Measurements from ENCODE around the gene ATF7. TPM values are rescaled to one million over a fixed set of nuclear protein-coding genes. Genes with fewer than 3 reads are reported as not detected.

Gene ATF7
- total and polyA plus RNA-seq, 2 of the 13 experiments (the other 11 are each of a cell fraction or from before 2014, with no cell fraction given): 9.6 to 16.2 TPM

- TF ChIP-seq MLXIP (CRISPR knock-in tag; IDR thresholded peaks at IDR 0.05; ENCODE audit: borderline replicate concordance): no peak
Observed at GRCh38 chr12:53484686-53485575, 141.3 kb downstream of the ATF7 start (continued).

DNA sequence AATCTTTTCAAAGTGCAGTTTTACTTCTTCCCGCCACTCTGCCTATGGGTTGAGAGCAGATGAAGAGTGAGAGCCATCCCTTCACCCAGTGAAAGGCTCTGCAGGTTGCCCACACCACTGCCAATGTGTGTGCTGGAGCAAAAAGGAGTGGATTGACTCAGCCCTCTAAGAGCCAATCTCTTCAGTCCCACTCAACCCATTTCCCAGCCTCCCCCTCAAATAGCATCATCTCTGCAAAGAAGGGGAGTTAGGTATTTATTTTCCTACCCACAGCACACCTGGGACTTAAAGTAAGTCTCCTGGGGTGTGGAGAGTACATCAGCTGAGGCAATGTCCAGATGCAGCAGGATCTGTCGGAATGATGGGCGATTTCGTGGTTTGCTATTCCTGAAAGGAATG lies 142.2 kb downstream of the ATF7 start:
- peaks cover 7% of the 10 kb centered on the region; the same call in 1 of the 2 replicates for H4K20me1 ChIP-seq (ENCODE audit: insufficient read depth, low read length)
- H3K27ac ChIP-seq (ENCODE audit: extremely low read length, insufficient read depth, low read length): no peak overlapping the region
- intact Hi-C loops (cut with micrococcal nuclease; ENCODE audit: unreplicated experiment): no loop called here
- no peaks in the 10 kb centered on the region for H3K79me2 ChIP-seq (ENCODE audit: insufficient read depth, low read length)
- in situ Hi-C loops (cut with HindIII; ENCODE audit: extremely low pct_ligation_motif_present, low pct_unique_long_range_greater_than_20kb): no loop called here
- no peaks in the 10 kb centered on the region for H3K9me3 ChIP-seq (ENCODE audit: low read length)
- no peak overlapping the region for H3K9ac ChIP-seq (ENCODE audit: insufficient read depth, low read depth, low read length)
- 97% methylated on average over 4 of the region's 4 CpGs for WGBS (ENCODE audit: low lambda C conversion rate)
- H2AFZ ChIP-seq (ENCODE audit: low read length): no peak overlapping the region
- H3K4me2 ChIP-seq (ENCODE audit: low read depth, low read length): no peak overlapping the region
- H3K27me3 ChIP-seq (ENCODE audit: control insufficient read depth in 1 of 2, insufficient read depth in 2 of 2, low read length in 2 of 2): no peaks in the 10 kb centered on the region
- FAIRE-seq (no peak), DNase-seq (ENCODE audit: low spot score) (no peak), ATAC-seq (no peak)
- CTCF ChIA-PET (ENCODE audit: low intra/inter-chr PET ratio, low total read pairs): no interaction called here
- no TSS peak for BruUV-seq (replicated peaks)
- H3K4me1 ChIP-seq (ENCODE audit: insufficient read depth, low read length): no peaks in the 10 kb centered on the region
- POLR2A ChIA-PET: interaction anchor here (1.0 to 4.2 kb wide), 4 partner anchors 8 to 24 kb away, joined by 3 to 58 read pairs (median 16); partner anchors contain the start of genes MAP3K12 and TARBP2
- H3K4me3 ChIP-seq (replicated peaks in 1 of 3; ENCODE audit: insufficient read depth in 1 of 3, low read depth in 2 of 3, low read length in 3 of 3): no peak overlapping the region
- H3K36me3 ChIP-seq (replicated peaks in 1 of 2; ENCODE audit: control insufficient read depth in 1 of 2, insufficient read depth in 2 of 2, low read length in 2 of 2): peaks cover 9 to 32% of the 10 kb centered on the region in 2 experiments
- TF ChIP-seq ZNF224 (CRISPR knock-in tag; IDR thresholded peaks at IDR 0.05) (no peak), SRF (IDR thresholded peaks at IDR 0.05; ENCODE audit: low read depth, low read length) (no peak), CREB3 (CRISPR knock-in tag; IDR thresholded peaks at IDR 0.05) (no peak), ZNF10 (CRISPR knock-in tag; IDR thresholded peaks at IDR 0.05; ENCODE audit: borderline replicate concordance, low read depth) (no peak), RBM22 (optimal IDR thresholded peaks at IDR 0.05; ENCODE audit: low read length) (peak; percentile 8), POLR2A (IDR thresholded peaks at IDR 0.05; ENCODE audit: insufficient read depth in 1 of 2, low read depth in 2 of 2, low read length in 2 of 2) (no peak; a peak in 1 of 4 replicates), PLSCR1 (CRISPR knock-in tag; IDR thresholded peaks at IDR 0.05; ENCODE audit: borderline replicate concordance) (no peak), POLR2AphosphoS2 (IDR thresholded peaks at IDR 0.05; ENCODE audit: low read depth, low read length) (peak; percentile 56; the same call in 1 of the 2 replicates), ISL2 (CRISPR knock-in tag; IDR thresholded peaks at IDR 0.05) (no peak), STAT5B (CRISPR knock-in tag; IDR thresholded peaks at IDR 0.05) (no peak), KDM6A (CRISPR knock-in tag; IDR thresholded peaks at IDR 0.05; ENCODE audit: low read depth) (no peak), POLR2G (IDR thresholded peaks at IDR 0.05; ENCODE audit: low read depth, low read length) (peak; percentile 22), CBFB (CRISPR knock-in tag; IDR thresholded peaks at IDR 0.05) (no peak), KDM5B (CRISPR knock-in tag; IDR thresholded peaks at IDR 0.05; ENCODE audit: borderline replicate concordance) (no peak), ZC3H4 (CRISPR knock-in tag; IDR thresholded peaks at IDR 0.05; ENCODE audit: borderline replicate concordance) (0 out of 2 replicates have a peak, but pooled peaks have one; percentile 72), PRPF4 (IDR thresholded peaks at IDR 0.05; ENCODE audit: low read depth, low read length, poor library complexity, severe bottlenecking) (no peak), RBM39 (IDR thresholded peaks at IDR 0.05; ENCODE audit: low read depth, low read length, poor library complexity, severe bottlenecking) (no peak), PTBP1 (IDR thresholded peaks at IDR 0.05; ENCODE audit: low read depth, low read length, poor library complexity, severe bottlenecking) (no peak)

Measured in HepG2 (cell line).